Measurements from ENCODE around the gene NLRP2B.
"Not testable (repeated sequence)": the region's sequence is repeated elsewhere in the genome, so short reads cannot be mapped to it uniquely, and the experiment has no call there.

NLRP2B gene

GRCh38 chrX:57680160-57680559 lies at the start of gene NLRP2B:
TSS of gene NLRP2B (minus strand) at chrX:57680260.
- no peak for DNase-seq

- not testable (repeated sequence) for DNase-seq
Measured at GRCh38 chrX:57725995-57726394, 45.9 kb upstream of the NLRP2B start.

- no peak for DNase-seq
Measured at GRCh38 chrX:57681341-57681740, 1.3 kb upstream of the NLRP2B start.

GRCh38 chrX:57678686-57679428 lies 1.2 kb downstream of the NLRP2B start:
- no peak for DNase-seq

- DNase-seq: no peak
Measured at GRCh38 chrX:57677132-57677858, 2.8 kb downstream of the NLRP2B start.

- DNase-seq: no peak
Measured at GRCh38 chrX:57675320-57675719, 4.7 kb downstream of the NLRP2B start.

- no peak for DNase-seq
Measured at GRCh38 chrX:57674861-57675260, 5.2 kb downstream of the NLRP2B start.

- DNase-seq: no peak
Measured at GRCh38 chrX:57669961-57670360, 10.1 kb downstream of the NLRP2B start.

GRCh38 chrX:57667010-57667409 lies 13.1 kb downstream of the NLRP2B start:
- DNase-seq: no peak

- DNase-seq: no peak
Measured at GRCh38 chrX:57655065-57655464, 25.0 kb downstream of the NLRP2B start.

- no peak for DNase-seq
Measured at GRCh38 chrX:57652705-57653104, 27.4 kb downstream of the NLRP2B start.

GRCh38 chrX:57651169-57651919 lies 28.7 kb downstream of the NLRP2B start:
- no peak for DNase-seq

GRCh38 chrX:57647020-57647419 lies 33.0 kb downstream of the NLRP2B start:
- no peak for DNase-seq

GRCh38 chrX:57643698-57644097 lies 36.4 kb downstream of the NLRP2B start:
- no peak for DNase-seq

- no peak for DNase-seq
Measured at GRCh38 chrX:57641338-57641737, 38.7 kb downstream of the NLRP2B start.

- no peak for DNase-seq
Measured at GRCh38 chrX:57640674-57641016, 39.4 kb downstream of the NLRP2B start.

GRCh38 chrX:57629438-57629837 lies 50.6 kb downstream of the NLRP2B start:
- not testable (repeated sequence) for DNase-seq

Data from stimulated activated CD4-positive, alpha-beta T cell treated with anti-CD3 and anti-CD28 coated beads, Interleukin-15, amount 100 ng/mL, for 24 hours (primary cell).